Myocyte (in vitro differentiated cells): ENCODE data around the gene CYTH1. TPM values are rescaled to one million over a fixed set of nuclear protein-coding genes. Genes with fewer than 3 reads are reported as not detected.

Source experiments
- DNase-seq: peaks from one replicate; pipeline ENCODE4 v3.0.0-alpha.2; 2012; ENCODE audit warnings: low read depth
- total RNA-seq: library from RNA; depleted of rRNA; stranded (reverse); fragments of >200 nt; gene quantifications from 2 replicates; pipeline ENCODE4 v1.2.3, GENCODE V29; 2014

CYTH1 gene
- total RNA-seq, 1 donor from 2014 or later: 43.0 TPM

GRCh38 chr17:78624324-78625151 is 157.5 kb downstream of the CYTH1 start:
- DNase-seq: no peak

Other genes starting within 250 kb of the CYTH1 start
- gene DNAH17, start 204.9 kb downstream of the CYTH1 start, total RNA-seq: 0.10 TPM in 1 of 2 replicates, not detected in the other
- gene USP36, start 58.5 kb upstream of the CYTH1 start, total RNA-seq: 24.5 and 29.7 TPM in 2 replicates
- gene CEP295NL, start 120.9 kb upstream of the CYTH1 start, total RNA-seq: 0.10 and 1.7 TPM in 2 replicates
- 197 and 208 TPM in 2 replicates for gene TIMP2, start 143.1 kb upstream of the CYTH1 start, total RNA-seq
- gene LGALS3BP, start 197.7 kb upstream of the CYTH1 start, total RNA-seq: 437 and 456 TPM in 2 replicates
- gene CANT1, start 227.5 kb upstream of the CYTH1 start, total RNA-seq: 42.7 and 51.3 TPM in 2 replicates
- 1.5 and 1.9 TPM in 2 replicates for gene C1QTNF1, start 241.9 kb upstream of the CYTH1 start, total RNA-seq